Measurements from ENCODE around the gene PLD1.

PLD1 gene

GRCh38 chr3:171805687-171806086 is 4.6 kb downstream of the PLD1 start:
- TF ChIP-seq CTCF (IDR thresholded peaks at IDR 0.05; ENCODE audit: low read depth, low read length, missing control alignments) = no peak
- DNase-seq (ENCODE audit: extremely low read depth, low read depth) = no peak
- H3K4me3 ChIP-seq (replicated peaks; ENCODE audit: low read depth, low read length) = no peak overlapping the region

GRCh38 chr3:171804618-171805389 is 5.5 kb downstream of the PLD1 start:
- H3K4me3 ChIP-seq (replicated peaks; ENCODE audit: low read depth, low read length) = no peak overlapping the region
- DNase-seq (ENCODE audit: extremely low read depth, low read depth) = no peak
- TF ChIP-seq CTCF (IDR thresholded peaks at IDR 0.05; ENCODE audit: low read depth, low read length, missing control alignments) = no peak

GRCh38 chr3:171803044-171803443 is 7.2 kb downstream of the PLD1 start:
- DNase-seq (ENCODE audit: extremely low read depth, low read depth) = no peak
- no peak for TF ChIP-seq CTCF (IDR thresholded peaks at IDR 0.05; ENCODE audit: low read depth, low read length, missing control alignments)
- H3K4me3 ChIP-seq (replicated peaks; ENCODE audit: low read depth, low read length) = no peak overlapping the region

- no peak for TF ChIP-seq CTCF (IDR thresholded peaks at IDR 0.05; ENCODE audit: low read depth, low read length, missing control alignments)
- DNase-seq (ENCODE audit: extremely low read depth, low read depth) = no peak
- no peak overlapping the region for H3K4me3 ChIP-seq (replicated peaks; ENCODE audit: low read depth, low read length)
These were observed 7.7 kb downstream of the PLD1 start for GRCh38 chr3:171802590-171802956.

GRCh38 chr3:171801738-171802589 is 8.3 kb downstream of the PLD1 start:
- TF ChIP-seq CTCF (IDR thresholded peaks at IDR 0.05; ENCODE audit: low read depth, low read length, missing control alignments) = no peak
- DNase-seq (ENCODE audit: extremely low read depth, low read depth) = no peak
- H3K4me3 ChIP-seq (replicated peaks; ENCODE audit: low read depth, low read length) = no peak overlapping the region

GRCh38 chr3:171799501-171799900 is 10.8 kb downstream of the PLD1 start:
- DNase-seq (ENCODE audit: extremely low read depth, low read depth) = no peak
- H3K4me3 ChIP-seq (replicated peaks; ENCODE audit: low read depth, low read length) = no peak overlapping the region
- no peak for TF ChIP-seq CTCF (IDR thresholded peaks at IDR 0.05; ENCODE audit: low read depth, low read length, missing control alignments)

All from HFF-Myc (cell line).